ENCODE data around the gene SLC16A4. TPM values are rescaled to one million over a fixed set of nuclear protein-coding genes. Genes with fewer than 3 reads are reported as not detected.

Gene SLC16A4
- polyA plus RNA-seq, 1 of the 3 experiments (the other 2 are of a cell fraction): 3.0 TPM

DNA sequence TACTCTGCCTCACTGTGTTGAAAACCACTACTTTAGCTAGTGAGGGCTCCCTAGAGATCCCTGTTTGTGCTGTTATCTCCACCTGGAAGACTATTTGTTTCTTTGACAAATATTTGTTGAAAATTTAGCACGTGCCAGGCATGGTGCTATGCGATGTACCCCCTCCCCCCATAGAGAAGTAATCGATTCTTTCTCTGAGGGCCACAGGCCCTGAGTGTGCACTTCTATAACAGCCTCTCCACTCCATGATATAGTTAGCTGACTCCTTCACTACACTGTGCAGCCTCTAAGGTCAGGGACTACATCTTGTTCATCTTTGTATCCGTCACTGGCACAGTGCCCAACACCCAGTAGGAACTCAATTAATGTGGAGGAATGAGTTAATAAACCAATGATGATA is 69.0 kb downstream of the SLC16A4 start:
- Histone ChIP-seq H3K79me2 (ENCODE audit: insufficient read depth) (no peaks in the 10 kb centered on the region), H2AFZ (ENCODE audit: low read depth) (no peak overlapping the region), H3K4me3 (ENCODE audit: low read depth in 2 of 2, low read length in 1 of 2) (no peak overlapping the region), H3F3A (replicated peaks; ENCODE audit: insufficient read depth) (no peaks in the 10 kb centered on the region), H3K27ac (ENCODE audit: low read depth in 2 of 2, low read length in 1 of 2) (no peak overlapping the region), H3K4me2 (no peak overlapping the region), H4K20me1 (ENCODE audit: insufficient read depth) (no peaks in the 10 kb centered on the region), H3K9me3 (no peaks in the 10 kb centered on the region), H3K27me3 (ENCODE audit: insufficient read depth) (no peaks in the 10 kb centered on the region), H3K36me3 (replicated peaks in 1 of 2; ENCODE audit: control insufficient read depth in 1 of 2, insufficient read depth in 2 of 2, low read length in 1 of 2) (no peaks in the 10 kb centered on the region), H3K4me1 (ENCODE audit: control insufficient read depth in 1 of 2, insufficient read depth in 2 of 2, low read depth in 1 of 2, low read length in 1 of 2) (no peaks in the 10 kb centered on the region; a peak in 1 of 4 replicates), H3K9me2 (no peaks in the 10 kb centered on the region), H3K9ac (no peak overlapping the region)
- no peak for TF ChIP-seq FOXM1 (IDR thresholded peaks at IDR 0.05; ENCODE audit: low read depth)
- no peak for TF ChIP-seq SIN3A (IDR thresholded peaks at IDR 0.05; ENCODE audit: borderline replicate concordance, low read depth, low read length)
- no peak for TF ChIP-seq RFX5 (IDR thresholded peaks at IDR 0.05; ENCODE audit: low read length)
- TF ChIP-seq, protein P1, sequence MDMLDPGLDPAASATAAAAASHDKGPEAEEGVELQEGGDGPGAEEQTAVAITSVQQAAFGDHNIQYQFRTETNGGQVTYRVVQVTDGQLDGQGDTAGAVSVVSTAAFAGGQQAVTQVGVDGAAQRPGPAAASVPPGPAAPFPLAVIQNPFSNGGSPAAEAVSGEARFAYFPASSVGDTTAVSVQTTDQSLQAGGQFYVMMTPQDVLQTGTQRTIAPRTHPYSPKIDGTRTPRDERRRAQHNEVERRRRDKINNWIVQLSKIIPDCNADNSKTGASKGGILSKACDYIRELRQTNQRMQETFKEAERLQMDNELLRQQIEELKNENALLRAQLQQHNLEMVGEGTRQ (IDR thresholded peaks at IDR 0.05; ENCODE audit: borderline replicate concordance, low read depth, low read length): no peak
- TF ChIP-seq MXI1 (IDR thresholded peaks at IDR 0.05; ENCODE audit: low read depth, low read length): no peak
- TF ChIP-seq, protein P2, sequence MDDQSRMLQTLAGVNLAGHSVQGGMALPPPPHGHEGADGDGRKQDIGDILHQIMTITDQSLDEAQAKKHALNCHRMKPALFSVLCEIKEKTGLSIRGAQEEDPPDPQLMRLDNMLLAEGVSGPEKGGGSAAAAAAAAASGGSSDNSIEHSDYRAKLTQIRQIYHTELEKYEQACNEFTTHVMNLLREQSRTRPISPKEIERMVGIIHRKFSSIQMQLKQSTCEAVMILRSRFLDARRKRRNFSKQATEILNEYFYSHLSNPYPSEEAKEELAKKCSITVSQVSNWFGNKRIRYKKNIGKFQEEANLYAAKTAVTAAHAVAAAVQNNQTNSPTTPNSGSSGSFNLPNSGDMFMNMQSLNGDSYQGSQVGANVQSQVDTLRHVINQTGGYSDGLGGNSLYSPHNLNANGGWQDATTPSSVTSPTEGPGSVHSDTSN (IDR thresholded peaks at IDR 0.05): no peak
- ChIA-PET POLR2A (interaction anchor here (1.1 kb wide), 1 partner anchor 17 kb away, joined by 4 read pairs; the partner anchor contains the start of gene RBM15), CTCF (interaction anchor here (1.0 to 32.6 kb wide), 5 partner anchors 9 to 174 kb away, joined by 3 to 1300 read pairs (median 5); partner anchors contain the start of genes KCNC4 and RBM15)
- WGBS (ENCODE audit: low lambda C conversion rate): 56% methylated on average over 4 of the region's 4 CpGs
- DNase-seq: no peak

DNA sequence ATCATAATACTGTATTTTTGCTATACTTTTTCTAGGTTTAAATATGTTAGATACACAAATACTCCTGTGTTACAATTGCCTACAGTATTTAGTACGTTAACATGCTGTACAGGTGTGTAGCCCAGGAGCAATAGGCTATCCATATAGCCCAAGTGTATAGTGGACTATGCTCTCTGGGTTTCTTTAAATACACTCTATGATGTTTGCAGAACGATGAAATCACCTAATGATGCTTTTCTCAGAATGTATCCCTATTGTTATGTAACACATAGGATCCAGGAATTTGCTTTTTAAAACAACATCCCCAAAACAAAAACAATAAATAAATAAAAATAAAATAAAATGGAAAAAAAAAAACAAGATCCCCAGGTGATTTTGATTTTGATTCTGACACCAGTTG is 69.8 kb downstream of the SLC16A4 start:
- no peak for DNase-seq
- TF ChIP-seq JUND (IDR thresholded peaks at IDR 0.05) (no peak), FOXM1 (IDR thresholded peaks at IDR 0.05; ENCODE audit: low read depth) (no peak), TCF12 (IDR thresholded peaks at IDR 0.05) (no peak), NRF1 (IDR thresholded peaks at IDR 0.05; ENCODE audit: low read depth, low read length) (no peak), ELF1 (IDR thresholded peaks at IDR 0.05) (no peak), RAD21 (IDR thresholded peaks at IDR 0.05; ENCODE audit: low read length) (no peak), RXRA (IDR thresholded peaks at IDR 0.05; ENCODE audit: borderline replicate concordance, low read depth) (no peak), CHD2 (IDR thresholded peaks at IDR 0.05; ENCODE audit: low read length, partially characterized antibody) (no peak), TAF1 (IDR thresholded peaks at IDR 0.05; ENCODE audit: borderline replicate concordance, low read depth, low read length) (no peak), TEAD4 (IDR thresholded peaks at IDR 0.05; ENCODE audit: borderline replicate concordance, insufficient read depth) (no peak), MXI1 (IDR thresholded peaks at IDR 0.05; ENCODE audit: low read depth, low read length) (no peak), POLR2AphosphoS5 (IDR thresholded peaks at IDR 0.05; ENCODE audit: low read depth, low read length) (no peak), EZH2phosphoT487 (IDR thresholded peaks at IDR 0.05; ENCODE audit: borderline replicate concordance, low read depth) (no peak)
- TF ChIP-seq, protein P2 (IDR thresholded peaks at IDR 0.05): no peak
- TF ChIP-seq, protein P3, sequence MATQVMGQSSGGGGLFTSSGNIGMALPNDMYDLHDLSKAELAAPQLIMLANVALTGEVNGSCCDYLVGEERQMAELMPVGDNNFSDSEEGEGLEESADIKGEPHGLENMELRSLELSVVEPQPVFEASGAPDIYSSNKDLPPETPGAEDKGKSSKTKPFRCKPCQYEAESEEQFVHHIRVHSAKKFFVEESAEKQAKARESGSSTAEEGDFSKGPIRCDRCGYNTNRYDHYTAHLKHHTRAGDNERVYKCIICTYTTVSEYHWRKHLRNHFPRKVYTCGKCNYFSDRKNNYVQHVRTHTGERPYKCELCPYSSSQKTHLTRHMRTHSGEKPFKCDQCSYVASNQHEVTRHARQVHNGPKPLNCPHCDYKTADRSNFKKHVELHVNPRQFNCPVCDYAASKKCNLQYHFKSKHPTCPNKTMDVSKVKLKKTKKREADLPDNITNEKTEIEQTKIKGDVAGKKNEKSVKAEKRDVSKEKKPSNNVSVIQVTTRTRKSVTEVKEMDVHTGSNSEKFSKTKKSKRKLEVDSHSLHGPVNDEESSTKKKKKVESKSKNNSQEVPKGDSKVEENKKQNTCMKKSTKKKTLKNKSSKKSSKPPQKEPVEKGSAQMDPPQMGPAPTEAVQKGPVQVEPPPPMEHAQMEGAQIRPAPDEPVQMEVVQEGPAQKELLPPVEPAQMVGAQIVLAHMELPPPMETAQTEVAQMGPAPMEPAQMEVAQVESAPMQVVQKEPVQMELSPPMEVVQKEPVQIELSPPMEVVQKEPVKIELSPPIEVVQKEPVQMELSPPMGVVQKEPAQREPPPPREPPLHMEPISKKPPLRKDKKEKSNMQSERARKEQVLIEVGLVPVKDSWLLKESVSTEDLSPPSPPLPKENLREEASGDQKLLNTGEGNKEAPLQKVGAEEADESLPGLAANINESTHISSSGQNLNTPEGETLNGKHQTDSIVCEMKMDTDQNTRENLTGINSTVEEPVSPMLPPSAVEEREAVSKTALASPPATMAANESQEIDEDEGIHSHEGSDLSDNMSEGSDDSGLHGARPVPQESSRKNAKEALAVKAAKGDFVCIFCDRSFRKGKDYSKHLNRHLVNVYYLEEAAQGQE (IDR thresholded peaks at IDR 0.05; ENCODE audit: low read depth, low read length): no peak
- TF ChIP-seq, protein P1 (IDR thresholded peaks at IDR 0.05; ENCODE audit: borderline replicate concordance, low read depth, low read length): no peak
- Histone ChIP-seq H3K36me3 (replicated peaks in 1 of 2; ENCODE audit: control insufficient read depth in 1 of 2, insufficient read depth in 2 of 2, low read length in 1 of 2) (no peaks in the 10 kb centered on the region), H3K79me2 (ENCODE audit: insufficient read depth) (no peaks in the 10 kb centered on the region), H3K27me3 (ENCODE audit: insufficient read depth) (no peaks in the 10 kb centered on the region), H3F3A (replicated peaks; ENCODE audit: insufficient read depth) (no peaks in the 10 kb centered on the region), H3K4me2 (no peak overlapping the region), H3K9ac (no peak overlapping the region), H3K4me3 (ENCODE audit: low read depth in 2 of 2, low read length in 1 of 2) (no peak overlapping the region), H3K9me3 (no peaks in the 10 kb centered on the region), H3K4me1 (ENCODE audit: control insufficient read depth in 1 of 2, insufficient read depth in 2 of 2, low read depth in 1 of 2, low read length in 1 of 2) (no peaks in the 10 kb centered on the region; a peak in 1 of 4 replicates), H3K9me2 (no peaks in the 10 kb centered on the region), H4K20me1 (ENCODE audit: insufficient read depth) (no peaks in the 10 kb centered on the region), H3K27ac (ENCODE audit: low read depth in 2 of 2, low read length in 1 of 2) (no peak overlapping the region), H2AFZ (ENCODE audit: low read depth) (no peak overlapping the region)
- ChIA-PET CTCF (interaction anchor here (1.0 to 32.6 kb wide), 5 partner anchors 8 to 175 kb away, joined by 3 to 1300 read pairs (median 5); partner anchors contain the start of genes KCNC4 and RBM15), POLR2A (no interaction called here)
- WGBS (ENCODE audit: low lambda C conversion rate): 32% methylated on average over 2 of the region's 2 CpGs

Measured in SK-N-SH (cell line).